SKM-1 treated with dmso at 0.1 percent for 144 hours (cell line): Measurements from ENCODE around the gene TSEN15.
"Not testable (repeated sequence)": the region's sequence is repeated elsewhere in the genome, so short reads cannot be mapped to it uniquely, and the experiment has no call there.

Experiments used
- DNase-seq: peaks from one replicate; lab custom pipeline; 2025; ENCODE audit not compliant: unreplicated experiment; lab: John Stamatoyannopoulos, UW

TSEN15 gene

DNA sequence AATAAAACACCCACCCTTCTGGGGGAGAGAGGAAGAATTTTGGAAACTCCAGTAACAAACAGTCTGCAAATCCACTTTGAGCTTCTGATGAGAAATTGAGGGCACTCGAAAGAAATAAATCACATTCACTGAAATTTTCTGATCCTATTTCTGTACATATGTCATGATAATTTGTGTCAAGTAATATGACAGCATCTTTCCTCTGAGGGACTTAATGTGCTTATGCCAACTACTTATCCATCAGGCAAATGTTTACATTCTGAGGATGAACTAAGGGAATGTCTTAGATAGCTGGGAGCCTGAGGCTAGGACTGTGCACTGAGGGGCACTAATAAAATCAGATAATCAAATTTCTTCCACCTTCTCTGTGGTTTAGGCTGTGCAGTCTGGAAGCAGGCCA, 44.5 kb downstream of the TSEN15 start:
- no peak for DNase-seq

DNA sequence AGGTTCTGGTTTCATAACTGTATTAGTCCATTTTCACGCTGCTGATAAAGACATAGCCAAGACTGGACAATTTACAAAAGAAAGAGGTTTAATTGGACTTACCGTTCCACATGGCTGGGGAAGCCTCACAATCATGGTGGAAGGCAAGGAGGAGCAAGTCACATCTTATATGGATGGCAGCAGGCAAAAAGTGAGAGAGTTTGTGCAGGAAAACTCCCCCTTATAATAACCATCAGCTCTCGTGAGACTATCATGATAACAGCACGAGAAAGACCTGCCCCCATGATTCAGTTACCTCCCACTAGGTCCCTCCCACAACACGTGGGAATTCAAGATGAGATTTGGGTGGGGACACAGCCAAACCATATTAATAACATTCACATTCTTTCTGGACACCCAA, 45.0 kb downstream of the TSEN15 start:
- not testable (repeated sequence) for DNase-seq

DNA sequence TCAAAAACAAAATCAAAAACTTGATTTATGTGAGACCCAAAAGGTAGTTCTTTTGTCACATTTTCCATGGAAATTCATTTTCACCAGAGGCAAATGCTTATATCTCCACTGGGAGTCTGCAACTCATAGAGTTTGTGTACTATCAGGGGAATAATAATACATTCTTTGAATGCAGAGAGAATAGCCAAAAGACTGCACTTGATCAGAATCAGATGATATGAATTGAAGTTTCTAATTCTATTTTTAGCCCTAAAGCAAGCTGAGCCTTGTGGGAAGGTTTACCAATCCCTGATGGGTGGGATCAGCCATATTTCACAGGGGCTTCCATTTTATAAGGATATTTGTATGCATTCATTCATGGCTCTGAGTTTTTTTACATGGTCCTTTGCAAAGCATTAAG, 49.6 kb downstream of the TSEN15 start:
- no peak for DNase-seq

DNA sequence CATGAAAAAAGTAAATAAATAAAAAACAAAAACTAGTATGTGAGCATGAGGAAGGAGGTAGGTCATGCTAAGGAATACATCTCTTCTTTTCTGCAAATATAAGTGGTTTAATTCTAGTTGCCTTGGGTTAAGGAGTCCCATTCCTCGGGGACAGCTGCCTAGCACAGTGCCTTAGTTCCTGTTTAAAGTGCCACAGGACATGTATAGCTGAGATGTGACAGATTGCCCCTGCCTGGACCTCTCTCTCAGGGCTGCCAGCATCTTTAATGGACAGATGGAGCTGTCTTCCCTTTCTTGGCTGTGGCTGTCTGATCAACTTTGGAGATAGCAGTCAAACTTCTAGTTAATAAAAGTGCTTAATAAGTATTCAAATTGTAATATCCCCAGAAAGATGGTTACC, 50.0 kb downstream of the TSEN15 start:
- no peak for DNase-seq

DNA sequence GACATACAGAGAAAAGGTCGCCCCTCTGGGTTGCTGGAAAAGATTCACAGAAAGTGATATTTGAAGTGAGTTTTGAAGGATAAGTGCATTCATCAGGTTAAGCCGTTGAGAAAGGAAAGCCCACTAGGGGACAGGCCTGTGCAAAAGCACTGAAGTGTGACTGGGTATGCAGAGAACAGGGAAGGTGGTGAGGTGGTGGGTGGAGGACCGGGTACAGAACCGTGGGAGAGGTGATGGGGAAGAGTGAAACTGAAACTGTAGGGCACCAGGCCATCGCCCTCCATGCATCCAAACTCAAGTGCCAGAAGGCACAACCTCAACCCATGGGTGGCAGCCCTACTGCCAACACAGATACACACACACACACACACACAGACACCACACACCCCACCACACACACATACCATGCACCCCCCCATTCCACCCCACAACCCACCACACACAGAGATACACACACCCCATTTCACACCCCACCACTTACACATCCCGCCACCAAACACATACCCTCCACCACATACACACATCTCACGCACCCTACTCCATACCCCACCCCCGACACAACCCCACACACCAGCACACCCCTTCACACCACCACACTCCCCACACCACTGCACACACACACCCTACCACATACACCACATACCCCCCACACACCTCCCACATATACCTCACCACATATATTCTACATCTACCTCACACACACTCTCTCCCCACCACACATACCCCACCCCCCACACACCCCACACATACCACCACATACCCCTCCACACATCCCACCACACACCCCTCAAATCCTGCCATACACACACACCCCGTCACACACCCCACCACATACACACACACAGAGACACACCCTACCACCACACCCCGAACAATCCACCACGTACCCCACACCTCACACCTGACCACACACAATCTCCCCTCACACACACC, 59.0 kb downstream of the TSEN15 start:
- no peak for DNase-seq

DNA sequence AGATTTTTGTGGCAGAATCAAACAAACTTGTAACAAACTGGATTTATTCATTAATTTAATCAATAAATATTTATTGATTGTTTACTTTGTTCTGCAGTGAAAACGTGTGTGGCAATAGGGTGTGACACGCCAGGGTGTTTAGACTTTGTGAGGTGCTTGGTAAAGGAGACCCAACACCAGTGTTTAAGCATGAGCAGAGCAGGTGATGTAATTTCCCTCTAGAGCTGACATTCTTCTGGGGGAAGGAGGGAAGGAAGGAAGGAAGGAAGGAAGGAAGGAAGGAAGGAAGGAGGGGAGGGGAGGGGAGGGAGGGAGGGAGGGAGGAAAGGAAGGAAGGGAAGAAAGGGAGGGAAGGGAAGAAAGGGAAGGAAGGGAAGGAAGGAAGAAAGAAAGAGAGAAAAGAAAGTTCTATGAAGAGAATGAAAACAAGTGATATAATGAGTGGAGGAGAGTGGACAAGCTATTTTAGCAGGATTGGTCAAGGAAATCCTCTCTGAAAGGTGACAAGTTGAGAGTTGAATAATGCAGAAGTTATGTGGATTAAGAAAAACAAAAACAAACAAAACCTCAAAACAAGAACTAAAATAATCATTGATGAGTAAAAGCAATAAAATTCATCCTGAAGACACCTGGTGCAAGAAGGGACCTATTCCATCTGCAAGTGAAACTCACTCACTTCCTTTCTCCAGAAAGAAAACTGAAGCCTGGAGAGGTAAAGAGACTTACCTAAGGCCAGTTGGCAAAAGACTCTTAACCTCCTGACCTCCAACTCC, 60.8 kb downstream of the TSEN15 start:
- no peak for DNase-seq

DNA sequence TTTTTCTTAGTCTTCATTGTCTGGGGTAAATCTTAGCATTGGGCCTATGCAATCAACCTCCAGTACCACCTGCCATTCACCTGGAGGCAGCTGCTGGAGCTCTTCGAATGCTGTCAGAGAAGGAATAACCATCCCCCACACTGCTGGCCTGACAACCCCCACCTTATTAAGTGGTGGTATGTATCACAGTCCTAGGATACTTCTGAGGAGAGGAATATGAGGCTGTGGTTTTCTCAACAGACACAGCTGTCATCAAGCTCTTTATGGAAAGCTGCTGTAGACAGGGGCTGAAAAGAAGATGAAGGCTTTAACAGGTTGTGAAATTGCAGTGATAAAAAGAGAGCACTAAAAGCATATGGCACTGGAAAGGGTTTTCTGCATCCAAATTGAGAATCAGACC, 61.7 kb downstream of the TSEN15 start:
- no peak for DNase-seq

DNA sequence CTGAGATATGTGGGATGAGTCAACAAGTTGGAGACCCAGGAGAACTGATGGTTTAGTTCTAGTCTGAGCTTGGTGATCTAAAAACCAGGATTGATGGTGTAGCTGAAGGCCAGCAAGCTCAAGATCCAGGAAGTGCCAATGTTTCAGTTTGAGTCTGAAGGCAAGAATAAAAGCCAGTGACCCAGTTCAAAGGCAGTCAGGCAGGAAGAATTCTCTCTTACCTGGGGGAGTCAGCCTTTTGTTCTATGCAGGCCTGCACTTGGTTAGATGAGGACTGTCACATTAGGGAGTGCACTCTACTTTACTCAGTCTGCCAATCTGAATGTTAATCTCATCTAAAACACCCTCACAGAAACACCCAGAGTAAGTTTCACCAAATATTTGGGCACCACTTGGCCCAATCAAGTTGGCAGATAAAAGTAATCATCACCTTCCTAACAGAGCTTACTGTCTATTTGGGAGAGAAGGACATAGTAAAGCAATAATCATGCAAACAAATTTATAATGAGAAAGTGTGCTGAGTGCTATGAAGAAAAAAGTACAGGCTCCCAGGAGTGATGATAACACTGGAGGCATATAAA, 63.4 kb downstream of the TSEN15 start:
- no peak for DNase-seq

DNA sequence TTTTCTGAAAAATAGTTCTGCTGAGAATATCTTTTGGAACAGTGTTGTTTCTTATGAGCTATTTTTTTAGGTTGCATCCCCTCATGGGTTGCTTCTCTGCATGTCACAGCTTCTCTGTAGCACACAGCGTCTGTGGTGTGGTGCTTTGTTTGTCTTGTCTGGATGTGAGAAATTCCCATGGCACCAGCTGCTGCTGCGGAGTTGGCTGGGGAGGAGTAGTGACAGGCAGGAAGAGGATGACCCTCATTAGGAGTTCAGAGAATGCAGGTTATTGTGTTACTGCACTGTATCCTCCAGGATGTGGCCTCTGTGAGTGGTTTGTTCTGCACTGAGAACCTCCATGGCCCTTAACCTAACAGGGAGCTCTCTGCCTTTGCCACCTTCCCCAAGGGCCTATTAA, 64.8 kb downstream of the TSEN15 start:
- DNase-seq = no peak

DNA sequence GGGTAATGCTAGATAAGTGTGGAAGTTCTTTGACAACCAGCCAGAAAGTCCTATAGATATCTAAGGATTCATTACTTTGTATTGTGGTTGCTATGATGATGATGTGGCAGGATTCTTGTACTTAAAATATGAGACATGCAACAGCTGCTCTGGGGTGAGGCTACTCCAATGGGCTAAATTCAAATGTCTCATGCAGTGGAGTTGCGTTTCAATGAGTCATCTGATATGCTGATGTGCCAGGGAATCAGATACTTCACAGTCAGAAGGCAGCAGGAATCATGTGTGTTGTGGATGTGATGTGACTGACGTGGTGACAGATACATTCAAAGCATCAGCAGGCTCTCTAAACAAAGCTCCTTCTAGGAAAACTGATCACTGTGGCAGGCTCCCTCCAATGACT, 66.5 kb downstream of the TSEN15 start:
- DNase-seq = no peak
